Body of pancreas (tissue), 4 donors: ENCODE data around the gene FNBP1L.

ENCODE experiments used
- POLR2A ChIP-seq, 3 donors: fragments of 450-650 bp; IDR thresholded peaks; one replicate each; pipeline ENCODE4 v1.6.1; 2016; ENCODE audit warnings: antibody characterized with exemption in 3 of 3, mild to moderate bottlenecking in 2 of 3
- TF ChIP-seq, protein P1 (sequence below), 7 experiments: fragments of 450-650 bp in 4 of 7; fragments of 200-600 bp in 3 of 7; sonication (generic) in 3 of 7; IDR thresholded peaks; one replicate each; pipeline ENCODE4 v1.5.1; 2016 to 2019; ENCODE audit warnings: antibody characterized with exemption in 7 of 7

DNA sequence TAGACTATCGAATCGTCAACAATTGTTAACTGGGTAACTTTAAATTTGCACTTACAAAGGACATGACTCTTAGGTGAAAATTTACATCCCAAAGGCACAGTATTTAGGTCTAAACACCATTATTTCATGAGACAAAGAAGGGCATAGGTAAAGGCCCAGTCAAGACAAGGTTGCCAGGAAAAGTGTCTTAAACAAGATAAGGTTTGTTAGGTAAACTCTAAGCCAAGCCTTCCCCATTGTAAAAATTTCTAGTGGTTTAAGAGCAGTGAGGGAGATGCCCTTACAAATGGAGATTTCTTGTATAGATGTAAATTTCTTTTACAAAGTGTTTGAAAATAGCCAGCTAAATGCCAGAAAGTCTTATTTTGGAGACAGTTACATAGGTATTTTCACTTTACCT lies 36.9 kb upstream of the FNBP1L start:
- TF ChIP-seq, protein P1, sequence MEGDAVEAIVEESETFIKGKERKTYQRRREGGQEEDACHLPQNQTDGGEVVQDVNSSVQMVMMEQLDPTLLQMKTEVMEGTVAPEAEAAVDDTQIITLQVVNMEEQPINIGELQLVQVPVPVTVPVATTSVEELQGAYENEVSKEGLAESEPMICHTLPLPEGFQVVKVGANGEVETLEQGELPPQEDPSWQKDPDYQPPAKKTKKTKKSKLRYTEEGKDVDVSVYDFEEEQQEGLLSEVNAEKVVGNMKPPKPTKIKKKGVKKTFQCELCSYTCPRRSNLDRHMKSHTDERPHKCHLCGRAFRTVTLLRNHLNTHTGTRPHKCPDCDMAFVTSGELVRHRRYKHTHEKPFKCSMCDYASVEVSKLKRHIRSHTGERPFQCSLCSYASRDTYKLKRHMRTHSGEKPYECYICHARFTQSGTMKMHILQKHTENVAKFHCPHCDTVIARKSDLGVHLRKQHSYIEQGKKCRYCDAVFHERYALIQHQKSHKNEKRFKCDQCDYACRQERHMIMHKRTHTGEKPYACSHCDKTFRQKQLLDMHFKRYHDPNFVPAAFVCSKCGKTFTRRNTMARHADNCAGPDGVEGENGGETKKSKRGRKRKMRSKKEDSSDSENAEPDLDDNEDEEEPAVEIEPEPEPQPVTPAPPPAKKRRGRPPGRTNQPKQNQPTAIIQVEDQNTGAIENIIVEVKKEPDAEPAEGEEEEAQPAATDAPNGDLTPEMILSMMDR (IDR thresholded peaks at IDR 0.05): no peak
- TF ChIP-seq POLR2A (IDR thresholded peaks at IDR 0.05): no peak
